ENCODE data around the gene INHA.

The INHA gene

DNA sequence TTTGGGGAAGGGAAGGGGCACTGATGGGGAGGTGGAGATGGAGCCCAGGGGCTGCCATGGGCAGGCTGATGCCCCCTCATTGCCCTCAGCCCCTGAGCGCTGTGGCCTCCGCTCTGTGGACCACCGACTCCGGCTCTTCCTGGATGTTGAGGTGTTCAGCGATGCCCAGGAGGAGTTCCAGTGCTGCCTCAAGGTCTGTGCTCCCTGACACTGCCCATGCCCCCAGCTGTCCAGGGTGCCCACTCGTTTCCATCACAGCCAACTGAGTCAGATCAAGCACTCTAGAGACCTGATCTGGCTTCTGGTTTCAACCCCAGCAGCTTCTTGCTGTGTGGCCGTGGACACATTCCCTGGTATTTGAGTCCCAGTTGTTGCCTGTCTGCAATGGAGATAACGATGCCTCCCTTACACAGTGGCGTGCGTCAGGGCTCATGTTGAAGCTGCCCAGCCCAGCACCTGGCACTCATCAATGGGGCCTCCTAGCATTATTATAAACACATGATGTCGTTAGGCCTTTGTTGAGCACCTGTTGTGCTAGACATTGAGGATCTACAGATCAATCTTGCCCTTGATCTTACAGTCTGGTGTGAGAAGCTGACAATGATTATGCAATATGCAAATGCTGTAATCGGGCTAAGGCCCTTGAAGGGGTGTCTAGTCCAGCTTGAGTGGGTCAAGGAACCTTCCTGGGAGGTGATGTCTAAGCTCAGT, 39.9 kb downstream of the INHA start:
- no peaks in the 10 kb centered on the region for H3K27me3 ChIP-seq (ENCODE audit: control insufficient read depth, insufficient read depth, low read length)
- H3K4me1 ChIP-seq (ENCODE audit: control insufficient read depth, insufficient read depth, low read length) = no peaks in the 10 kb centered on the region; the same call in 1 of the 2 replicates
- H3K4me3 ChIP-seq (ENCODE audit: low read length) = no peak overlapping the region
- no peaks in the 10 kb centered on the region for H3K9me3 ChIP-seq (ENCODE audit: control insufficient read depth, insufficient read depth, low read length)
- DNase-seq (ENCODE audit: low read depth, low spot score) = no peak
- H3K27ac ChIP-seq (ENCODE audit: low read length) = no peak overlapping the region
- no CpG with 5 or more reads among the region's 12 CpGs for WGBS (ENCODE audit: insufficient coverage, insufficient read length)
- peaks cover 5% of the 10 kb centered on the region for H3K36me3 ChIP-seq (ENCODE audit: control insufficient read depth, insufficient read depth, low read length)

DNA sequence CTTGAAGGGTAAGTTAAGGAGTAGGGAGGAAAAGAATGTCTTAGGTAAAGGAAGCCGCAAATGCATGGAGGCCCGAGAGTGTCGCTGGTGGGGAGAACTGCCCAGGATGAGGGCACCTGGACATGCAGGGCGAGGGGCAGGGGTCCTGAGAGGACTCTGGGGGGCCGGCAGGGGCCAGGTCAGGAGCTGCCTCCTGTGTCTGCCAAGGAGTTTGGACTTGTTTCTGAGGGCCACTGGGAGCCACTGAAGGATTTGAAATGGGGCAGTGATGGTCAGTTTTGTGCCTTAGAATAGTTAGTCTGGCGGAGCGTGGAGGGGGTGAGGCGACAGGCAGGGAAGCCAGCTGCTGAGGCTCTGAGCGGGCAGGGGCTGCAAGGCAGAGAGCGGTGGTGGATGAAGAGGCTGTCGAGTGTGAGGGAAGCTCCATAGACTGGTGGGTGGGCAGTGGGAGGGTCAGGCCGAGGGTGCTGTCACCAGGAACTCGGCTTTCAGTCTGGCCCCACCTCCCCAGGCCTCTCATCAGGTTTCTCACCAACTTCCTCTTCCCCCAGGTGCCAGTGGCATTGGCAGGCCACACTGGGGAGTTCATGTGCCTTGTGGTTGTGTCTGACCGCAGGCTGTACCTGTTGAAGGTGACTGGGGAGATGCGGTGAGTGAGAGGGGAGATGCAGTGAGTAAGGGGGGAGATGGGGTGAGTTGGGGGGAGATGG, 40.6 kb downstream of the INHA start:
- Histone ChIP-seq H3K4me1 (ENCODE audit: control insufficient read depth, insufficient read depth, low read length) (no peaks in the 10 kb centered on the region; the same call in 1 of the 2 replicates), H3K4me3 (ENCODE audit: low read length) (no peak overlapping the region), H3K36me3 (ENCODE audit: control insufficient read depth, insufficient read depth, low read length) (peaks cover 5% of the 10 kb centered on the region), H3K9me3 (ENCODE audit: control insufficient read depth, insufficient read depth, low read length) (no peaks in the 10 kb centered on the region), H3K27ac (ENCODE audit: low read length) (no peak overlapping the region), H3K27me3 (ENCODE audit: control insufficient read depth, insufficient read depth, low read length) (no peaks in the 10 kb centered on the region)
- DNase-seq (ENCODE audit: low read depth, low spot score) = no peak
- WGBS (ENCODE audit: insufficient coverage, insufficient read length) = 100% methylated on average over 1 of the region's 15 CpGs

DNA sequence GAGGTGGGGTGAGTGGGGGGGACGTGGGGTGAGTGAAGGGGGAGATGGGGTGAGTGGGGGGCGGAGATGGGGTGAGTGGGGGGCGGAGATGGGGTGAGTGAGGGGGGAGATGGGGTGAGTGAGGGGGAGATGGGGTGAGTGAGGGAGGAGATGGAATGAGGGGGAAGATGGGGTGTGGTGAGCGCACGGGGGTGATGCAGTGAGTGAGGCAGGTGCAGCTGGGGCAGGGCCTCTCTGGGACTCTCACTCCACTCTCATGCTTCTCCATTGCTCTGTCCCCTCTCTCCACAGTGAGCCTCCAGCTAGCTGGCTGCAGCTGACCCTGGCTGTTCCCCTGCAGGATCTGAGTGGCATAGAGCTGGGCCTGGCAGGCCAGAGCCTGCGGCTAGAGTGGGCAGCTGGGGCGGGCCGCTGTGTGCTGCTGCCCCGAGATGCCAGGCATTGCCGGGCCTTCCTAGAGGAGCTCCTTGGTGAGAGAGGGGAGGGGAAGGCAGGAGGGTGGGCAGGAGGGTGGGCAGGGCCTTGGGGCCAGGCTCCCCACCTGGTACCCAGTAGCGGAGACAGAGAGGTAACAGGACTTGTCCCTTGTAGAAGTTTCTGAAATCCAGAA, 41.5 kb downstream of the INHA start:
- WGBS (ENCODE audit: insufficient coverage, insufficient read length) = 100% methylated on average over 2 of the region's 11 CpGs
- H3K27ac ChIP-seq (ENCODE audit: low read length) = no peak overlapping the region
- H3K36me3 ChIP-seq (ENCODE audit: control insufficient read depth, insufficient read depth, low read length) = peaks cover 5% of the 10 kb centered on the region
- no peaks in the 10 kb centered on the region for H3K9me3 ChIP-seq (ENCODE audit: control insufficient read depth, insufficient read depth, low read length)
- H3K27me3 ChIP-seq (ENCODE audit: control insufficient read depth, insufficient read depth, low read length) = no peaks in the 10 kb centered on the region
- H3K4me3 ChIP-seq (ENCODE audit: low read length) = no peak overlapping the region
- H3K4me1 ChIP-seq (ENCODE audit: control insufficient read depth, insufficient read depth, low read length) = no peaks in the 10 kb centered on the region; the same call in 1 of the 2 replicates
- DNase-seq (ENCODE audit: low read depth, low spot score) = no peak

DNA sequence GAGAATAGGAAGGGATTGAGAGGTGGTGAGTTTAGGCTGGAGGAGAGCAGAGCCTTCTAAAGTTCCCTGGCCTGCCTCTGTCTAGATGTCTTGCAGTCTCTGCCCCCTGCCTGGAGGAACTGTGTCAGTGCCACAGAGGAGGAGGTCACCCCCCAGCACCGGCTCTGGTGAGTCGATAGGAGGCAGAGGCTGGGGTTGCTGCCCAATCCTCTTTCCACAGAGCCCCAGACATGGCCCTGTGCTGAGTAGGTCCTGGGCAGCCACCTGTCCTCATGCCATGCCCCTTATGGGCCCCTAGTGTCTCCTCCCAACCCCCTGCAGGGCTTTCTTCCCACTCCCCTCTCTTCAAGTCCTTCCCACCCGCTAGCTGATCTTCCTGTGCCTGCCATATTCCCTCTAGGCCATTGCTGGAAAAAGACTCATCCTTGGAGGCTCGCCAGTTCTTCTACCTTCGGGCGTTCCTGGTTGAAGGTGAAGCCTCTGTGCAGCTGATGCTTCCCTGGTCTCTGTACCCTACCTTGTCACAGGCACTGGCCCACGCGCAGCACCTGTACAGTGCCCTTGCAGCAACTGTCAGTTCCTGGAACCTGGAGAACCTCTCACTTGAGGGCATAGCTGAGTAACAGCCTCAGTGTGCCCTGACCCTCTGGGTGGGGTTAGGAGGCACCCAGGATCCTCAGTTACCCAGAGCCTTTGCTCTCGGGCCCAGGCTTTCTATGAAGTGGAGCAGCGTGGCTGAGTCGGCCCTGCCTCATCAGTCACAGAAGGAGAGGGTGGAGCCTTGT, 42.2 kb downstream of the INHA start:
- H3K27me3 ChIP-seq (ENCODE audit: control insufficient read depth, insufficient read depth, low read length) = no peaks in the 10 kb centered on the region
- WGBS (ENCODE audit: insufficient coverage, insufficient read length) = no CpG with 5 or more reads among the region's 11 CpGs
- H3K9me3 ChIP-seq (ENCODE audit: control insufficient read depth, insufficient read depth, low read length) = no peaks in the 10 kb centered on the region
- no peak for DNase-seq (ENCODE audit: low read depth, low spot score)
- no peaks in the 10 kb centered on the region; the same call in 1 of the 2 replicates for H3K4me1 ChIP-seq (ENCODE audit: control insufficient read depth, insufficient read depth, low read length)
- peaks cover 5% of the 10 kb centered on the region for H3K36me3 ChIP-seq (ENCODE audit: control insufficient read depth, insufficient read depth, low read length)
- no peak overlapping the region for H3K27ac ChIP-seq (ENCODE audit: low read length)
- H3K4me3 ChIP-seq (ENCODE audit: low read length) = no peak overlapping the region

DNA sequence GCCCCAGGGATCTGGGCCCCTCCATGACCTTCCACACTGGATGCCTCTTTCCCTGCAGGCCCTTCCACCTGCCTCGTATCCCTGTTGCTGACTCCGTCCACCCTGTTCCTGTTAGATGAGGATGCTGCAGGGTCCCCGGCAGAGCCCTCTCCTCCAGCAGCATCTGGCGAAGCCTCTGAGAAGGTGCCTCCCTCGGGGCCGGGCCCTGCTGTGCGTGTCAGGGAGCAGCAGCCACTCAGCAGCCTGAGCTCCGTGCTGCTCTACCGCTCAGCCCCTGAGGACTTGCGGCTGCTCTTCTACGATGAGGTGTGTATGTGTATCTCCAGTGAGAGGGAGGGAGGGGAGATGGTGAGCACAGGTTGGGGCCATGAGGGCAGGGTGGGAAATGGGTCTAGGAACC, 42.9 kb downstream of the INHA start:
- no peaks in the 10 kb centered on the region; the same call in 1 of the 2 replicates for H3K4me1 ChIP-seq (ENCODE audit: control insufficient read depth, insufficient read depth, low read length)

DNA sequence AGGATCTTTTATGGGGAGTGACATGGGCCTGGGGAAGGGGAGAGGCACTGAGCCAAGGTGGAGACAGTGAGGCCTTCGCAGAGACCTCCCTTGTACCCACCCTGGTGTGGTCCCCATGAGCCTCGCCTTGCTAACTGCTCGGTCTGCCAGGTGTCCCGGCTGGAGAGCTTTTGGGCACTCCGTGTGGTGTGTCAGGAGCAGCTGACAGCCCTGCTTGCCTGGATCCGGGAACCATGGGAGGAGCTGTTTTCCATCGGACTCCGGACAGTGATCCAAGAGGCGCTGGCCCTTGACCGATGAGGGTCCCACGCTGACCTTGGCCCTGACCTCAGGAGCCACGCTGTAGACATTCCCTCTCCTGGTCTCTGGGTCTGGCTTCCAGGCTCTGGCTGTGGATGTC, 43.8 kb downstream of the INHA start:
- Histone ChIP-seq H3K27me3 (ENCODE audit: control insufficient read depth, insufficient read depth, low read length) (no peaks in the 10 kb centered on the region), H3K27ac (ENCODE audit: low read length) (no peak overlapping the region), H3K9me3 (ENCODE audit: control insufficient read depth, insufficient read depth, low read length) (no peaks in the 10 kb centered on the region), H3K4me3 (ENCODE audit: low read length) (no peak overlapping the region), H3K4me1 (ENCODE audit: control insufficient read depth, insufficient read depth, low read length) (no peaks in the 10 kb centered on the region; the same call in 1 of the 2 replicates), H3K36me3 (ENCODE audit: control insufficient read depth, insufficient read depth, low read length) (peaks cover 5% of the 10 kb centered on the region)
- no peak for DNase-seq (ENCODE audit: low read depth, low spot score)
- WGBS (ENCODE audit: insufficient coverage, insufficient read length) = no CpG with 5 or more reads among the region's 12 CpGs

More for the DNA sequence above, 42.9 kb downstream of the INHA start:
- Histone ChIP-seq H3K27me3 (ENCODE audit: control insufficient read depth, insufficient read depth, low read length) (no peaks in the 10 kb centered on the region), H3K9me3 (ENCODE audit: control insufficient read depth, insufficient read depth, low read length) (no peaks in the 10 kb centered on the region), H3K36me3 (ENCODE audit: control insufficient read depth, insufficient read depth, low read length) (peaks cover 5% of the 10 kb centered on the region), H3K27ac (ENCODE audit: low read length) (no peak overlapping the region), H3K4me3 (ENCODE audit: low read length) (no peak overlapping the region)
- no CpG with 5 or more reads among the region's 11 CpGs for WGBS (ENCODE audit: insufficient coverage, insufficient read length)
- DNase-seq (ENCODE audit: low read depth, low spot score) = no peak

DNA sequence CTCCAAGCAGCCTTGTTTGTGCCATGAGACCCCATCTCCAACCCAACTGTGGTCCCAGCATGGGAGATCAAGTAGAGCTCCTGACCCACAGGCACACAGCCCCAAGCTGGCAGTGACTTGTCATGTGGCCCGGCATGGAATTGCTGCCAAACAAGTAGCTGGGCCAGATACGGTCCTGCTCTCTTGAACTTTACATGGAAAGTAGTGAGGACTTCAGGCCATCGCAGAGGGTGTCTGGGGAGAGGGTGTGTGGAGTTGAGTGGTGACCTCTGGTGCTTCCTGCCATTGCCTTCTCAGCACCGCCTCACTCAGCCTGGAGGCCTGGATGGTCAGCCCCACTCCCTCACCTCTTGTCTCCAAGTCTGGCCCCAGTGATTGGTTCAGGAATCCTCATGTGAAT, 44.4 kb downstream of the INHA start:
- no peaks in the 10 kb centered on the region for H3K9me3 ChIP-seq (ENCODE audit: control insufficient read depth, insufficient read depth, low read length)
- H3K4me3 ChIP-seq (ENCODE audit: low read length) = no peak overlapping the region
- no peaks in the 10 kb centered on the region; the same call in 1 of the 2 replicates for H3K4me1 ChIP-seq (ENCODE audit: control insufficient read depth, insufficient read depth, low read length)
- whole genome bisulfite sequencing (ENCODE audit: insufficient coverage, insufficient read length) = no CpG with 5 or more reads among the region's 4 CpGs
- no peaks in the 10 kb centered on the region for H3K27me3 ChIP-seq (ENCODE audit: control insufficient read depth, insufficient read depth, low read length)
- H3K27ac ChIP-seq (ENCODE audit: low read length) = no peak overlapping the region
- H3K36me3 ChIP-seq (ENCODE audit: control insufficient read depth, insufficient read depth, low read length) = peaks cover 5% of the 10 kb centered on the region
- DNase-seq (ENCODE audit: low read depth, low spot score) = no peak

DNA sequence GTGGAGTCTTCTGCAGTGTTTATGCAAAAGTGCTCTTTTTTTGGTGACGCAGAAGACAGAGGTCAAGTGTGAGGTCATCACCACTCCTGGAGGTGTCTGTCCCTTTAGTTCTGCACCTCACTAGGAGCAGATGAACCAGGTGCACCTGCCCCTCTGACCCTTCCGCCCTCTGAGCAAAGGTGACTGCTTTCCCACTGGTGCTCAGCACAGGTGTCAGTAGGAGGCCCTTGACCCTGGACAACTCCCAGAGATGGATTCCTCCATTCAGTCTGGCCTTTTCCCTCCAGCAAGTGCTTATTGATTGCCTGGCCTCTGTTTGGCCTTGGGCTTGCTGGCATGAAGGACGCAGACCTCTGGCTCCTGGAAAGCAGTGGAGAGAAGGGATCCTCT, 46.6 kb downstream of the INHA start:
- Histone ChIP-seq H3K27ac (ENCODE audit: low read length) (no peak overlapping the region), H3K9me3 (ENCODE audit: control insufficient read depth, insufficient read depth, low read length) (no peaks in the 10 kb centered on the region), H3K27me3 (ENCODE audit: control insufficient read depth, insufficient read depth, low read length) (no peaks in the 10 kb centered on the region), H3K4me1 (ENCODE audit: control insufficient read depth, insufficient read depth, low read length) (no peaks in the 10 kb centered on the region), H3K36me3 (ENCODE audit: control insufficient read depth, insufficient read depth, low read length) (peaks cover 3% of the 10 kb centered on the region; the same call in 1 of the 2 replicates), H3K4me3 (ENCODE audit: low read length) (no peak overlapping the region)
- DNase-seq (ENCODE audit: low read depth, low spot score) = no peak
- no CpG with 5 or more reads among the region's 3 CpGs for WGBS (ENCODE audit: insufficient coverage, insufficient read length)

DNA sequence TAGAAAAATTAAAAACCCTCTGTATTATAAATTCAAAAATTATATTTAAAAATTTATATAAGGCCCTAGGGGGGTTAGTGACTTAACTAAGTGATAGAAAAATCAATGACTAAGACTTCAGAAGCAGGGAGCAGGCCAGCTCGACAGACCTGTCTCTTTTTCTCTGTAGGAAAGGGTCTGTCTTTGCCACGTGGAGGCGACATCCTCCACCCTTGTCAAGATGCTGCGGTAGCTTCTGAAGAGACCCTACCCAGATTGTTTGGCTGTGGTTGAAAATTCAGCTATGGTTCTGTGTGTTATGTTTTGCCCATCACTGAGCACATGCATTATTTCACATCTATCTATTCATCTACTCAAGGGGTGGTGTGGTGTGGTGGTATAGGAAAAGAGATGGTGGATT, 47.1 kb downstream of the INHA start:
- no peaks in the 10 kb centered on the region for H3K9me3 ChIP-seq (ENCODE audit: control insufficient read depth, insufficient read depth, low read length)
- no CpG with 5 or more reads among the region's 4 CpGs for WGBS (ENCODE audit: insufficient coverage, insufficient read length)
- H3K4me3 ChIP-seq (ENCODE audit: low read length) = no peak overlapping the region
- H3K27ac ChIP-seq (ENCODE audit: low read length) = no peak overlapping the region
- DNase-seq (ENCODE audit: low read depth, low spot score) = no peak
- 0 out of 2 replicates have a peak, but pooled peaks cover 2% of the 10 kb centered on the region for H3K36me3 ChIP-seq (ENCODE audit: control insufficient read depth, insufficient read depth, low read length)
- H3K4me1 ChIP-seq (ENCODE audit: control insufficient read depth, insufficient read depth, low read length) = no peaks in the 10 kb centered on the region
- no peaks in the 10 kb centered on the region for H3K27me3 ChIP-seq (ENCODE audit: control insufficient read depth, insufficient read depth, low read length)

DNA sequence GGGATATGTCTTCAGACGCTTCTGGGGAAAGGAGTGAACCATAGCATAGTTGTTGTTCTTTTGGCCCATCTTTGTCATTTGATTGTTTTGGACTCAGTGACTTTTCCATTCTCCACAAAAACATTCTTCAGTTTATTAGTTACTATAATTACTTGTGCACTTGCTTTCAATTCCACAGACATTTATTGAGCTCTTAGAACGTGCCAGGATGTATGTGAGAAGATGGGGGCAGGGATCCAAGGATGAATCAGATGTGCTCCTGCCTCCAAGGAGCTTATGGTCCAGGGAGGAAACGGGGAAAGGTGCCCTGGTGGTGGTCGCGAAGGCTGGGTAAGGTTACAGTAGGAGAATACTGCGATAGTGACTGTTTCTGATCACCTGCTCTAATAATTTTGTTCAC, 48.4 kb downstream of the INHA start:
- Histone ChIP-seq H3K27ac (ENCODE audit: low read length) (no peak overlapping the region), H3K27me3 (ENCODE audit: control insufficient read depth, insufficient read depth, low read length) (no peaks in the 10 kb centered on the region), H3K4me3 (ENCODE audit: low read length) (no peak overlapping the region), H3K4me1 (ENCODE audit: control insufficient read depth, insufficient read depth, low read length) (no peaks in the 10 kb centered on the region), H3K9me3 (ENCODE audit: control insufficient read depth, insufficient read depth, low read length) (no peaks in the 10 kb centered on the region), H3K36me3 (ENCODE audit: control insufficient read depth, insufficient read depth, low read length) (no peaks in the 10 kb centered on the region)
- WGBS (ENCODE audit: insufficient coverage, insufficient read length) = no CpG with 5 or more reads among the region's 6 CpGs
- DNase-seq (ENCODE audit: low read depth, low spot score) = no peak

Data from iPS DF 6.9 (cell line).